Activated CD4-positive, alpha-beta T cell treated with anti-CD3 and anti-CD28 coated beads, Interleukin-2, amount 50 U/mL, for 16 hours (primary cell): ENCODE results near the gene MUS81.

Experiments used
- DNase-seq: peaks from one replicate; pipeline ENCODE4 v3.0.0-alpha.2; 2020

The MUS81 gene

DNA sequence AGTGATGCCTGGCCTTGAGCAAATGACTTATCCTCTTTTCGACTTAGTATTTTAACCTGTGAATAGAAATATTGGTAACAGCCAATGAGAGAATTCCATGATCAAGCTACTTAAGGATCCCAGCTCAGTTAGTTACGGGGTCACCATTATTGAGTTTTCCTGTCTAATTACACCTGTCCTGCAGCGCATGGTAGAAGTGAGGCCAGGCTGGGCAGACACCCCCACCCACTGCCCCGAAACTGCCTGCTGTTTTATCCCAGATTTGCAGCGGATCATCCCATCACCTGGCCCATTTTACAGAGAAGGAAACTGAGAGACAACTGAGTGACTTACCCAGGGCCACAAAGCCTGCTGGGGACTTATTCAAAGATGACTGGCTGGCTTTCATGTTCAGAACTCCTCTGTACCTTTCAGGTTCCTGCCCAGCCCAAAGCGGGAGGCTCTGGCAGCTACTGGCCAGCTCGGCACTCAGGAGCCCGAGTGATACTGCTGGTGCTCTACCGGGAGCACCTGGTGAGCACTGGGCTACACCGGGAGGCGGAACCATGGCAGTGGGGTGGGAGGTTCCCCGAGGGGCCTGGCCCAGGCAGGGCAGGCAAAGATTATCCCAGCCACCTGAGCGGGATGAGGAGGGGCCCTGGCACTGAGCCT is 1.4 kb downstream of the MUS81 start:
- DNase-seq, result no peak

DNA sequence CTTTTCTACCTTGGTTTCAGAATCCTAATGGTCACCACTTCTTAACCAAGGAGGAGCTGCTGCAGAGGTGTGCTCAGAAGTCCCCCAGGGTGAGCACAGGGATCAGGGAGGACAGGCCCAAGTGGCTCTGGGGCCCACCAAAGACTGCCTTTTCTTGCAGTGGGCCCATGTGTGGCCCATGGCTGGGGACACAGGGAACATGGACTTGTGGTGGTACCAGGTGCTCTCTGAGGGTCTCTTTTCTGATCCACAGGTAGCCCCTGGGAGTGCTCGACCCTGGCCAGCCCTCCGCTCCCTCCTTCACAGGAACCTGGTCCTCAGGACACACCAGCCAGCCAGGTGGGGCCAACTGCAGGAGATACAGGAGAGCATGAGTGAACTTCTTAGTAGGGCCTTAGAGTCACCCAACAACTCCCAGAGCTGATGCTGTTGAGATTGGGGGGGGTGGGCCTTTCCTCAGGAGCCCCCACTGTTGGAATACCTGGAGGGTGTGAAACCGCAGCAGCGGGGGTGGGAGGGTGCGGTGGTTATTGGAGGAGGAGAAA is 2.0 kb downstream of the MUS81 start:
- no peak for DNase-seq

DNA sequence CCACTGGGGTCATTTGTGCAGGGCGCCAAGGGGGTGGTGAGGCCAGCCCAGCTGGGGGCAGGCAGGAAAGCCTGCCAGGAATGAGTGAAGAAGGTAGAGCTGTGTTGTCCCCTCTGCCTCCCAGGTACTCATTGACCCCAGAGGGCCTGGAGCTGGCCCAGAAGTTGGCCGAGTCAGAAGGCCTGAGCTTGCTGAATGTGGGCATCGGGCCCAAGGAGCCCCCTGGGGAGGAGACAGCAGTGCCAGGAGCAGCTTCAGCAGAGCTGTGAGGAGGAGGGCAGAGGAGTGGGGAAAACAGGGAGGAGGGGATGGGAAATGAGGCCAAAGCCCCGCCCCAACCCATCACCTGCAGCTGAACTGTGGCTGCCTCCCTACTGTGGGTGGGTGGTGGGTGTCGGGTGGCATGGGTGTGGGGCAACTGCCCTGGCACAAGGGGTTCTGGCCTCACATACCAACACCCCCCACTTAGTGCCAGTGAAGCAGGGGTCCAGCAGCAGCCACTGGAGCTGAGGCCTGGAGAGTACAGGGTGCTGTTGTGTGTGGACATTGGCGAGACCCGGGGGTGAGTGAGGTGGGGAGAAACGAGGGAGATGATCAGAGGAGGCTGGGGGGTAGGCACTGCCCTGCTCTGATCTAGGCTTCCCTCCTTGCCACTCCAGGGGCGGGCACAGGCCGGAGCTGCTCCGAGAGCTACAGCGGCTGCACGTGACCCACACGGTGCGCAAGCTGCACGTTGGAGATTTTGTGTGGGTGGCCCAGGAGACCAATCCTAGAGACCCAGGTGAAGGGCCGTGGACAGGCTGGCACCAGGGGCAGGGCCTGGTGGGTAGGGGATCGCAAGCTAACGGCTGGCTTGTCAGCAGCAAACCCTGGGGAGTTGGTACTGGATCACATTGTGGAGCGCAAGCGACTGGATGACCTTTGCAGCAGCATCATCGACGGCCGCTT is 3.0 kb downstream of the MUS81 start:
- DNase-seq, result no peak

DNA sequence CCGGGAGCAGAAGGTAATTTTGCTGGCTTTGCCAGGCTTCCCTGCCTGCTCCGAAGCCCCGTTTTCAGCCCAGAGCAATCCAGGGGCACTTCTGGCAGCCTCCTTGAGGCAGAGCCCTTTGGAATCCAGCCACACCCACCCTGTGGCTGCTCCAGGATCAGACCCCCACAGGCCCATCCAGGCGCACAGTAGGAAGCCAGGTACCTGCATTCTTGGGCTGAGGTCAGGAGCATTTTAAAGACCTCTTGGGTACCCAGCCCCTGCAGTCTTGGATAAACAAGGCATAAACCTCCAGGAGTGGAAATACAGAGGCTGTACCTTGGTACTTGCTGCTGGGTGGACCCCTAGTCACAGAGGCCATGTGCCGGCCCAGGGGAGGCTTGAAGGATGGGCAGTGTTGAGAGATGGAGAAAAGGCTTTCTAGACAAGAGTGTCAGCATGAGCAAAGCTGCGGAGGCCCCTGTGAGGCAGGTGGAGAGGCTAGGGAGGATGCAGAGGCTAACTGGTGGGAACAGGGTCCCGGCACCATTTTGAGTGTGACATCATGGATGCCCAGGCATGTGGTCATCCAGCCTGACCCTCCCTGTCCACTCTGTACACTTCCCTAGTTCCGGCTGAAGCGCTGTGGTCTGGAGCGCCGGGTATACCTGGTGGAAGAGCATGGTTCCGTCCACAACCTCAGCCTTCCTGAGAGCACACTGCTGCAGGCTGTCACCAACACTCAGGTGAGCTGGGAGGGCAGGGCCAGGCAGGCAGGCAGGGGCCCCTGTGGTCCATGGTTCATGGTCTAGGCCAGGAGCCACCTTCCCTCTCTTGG is 3.9 kb downstream of the MUS81 start:
- no peak for DNase-seq

DNA sequence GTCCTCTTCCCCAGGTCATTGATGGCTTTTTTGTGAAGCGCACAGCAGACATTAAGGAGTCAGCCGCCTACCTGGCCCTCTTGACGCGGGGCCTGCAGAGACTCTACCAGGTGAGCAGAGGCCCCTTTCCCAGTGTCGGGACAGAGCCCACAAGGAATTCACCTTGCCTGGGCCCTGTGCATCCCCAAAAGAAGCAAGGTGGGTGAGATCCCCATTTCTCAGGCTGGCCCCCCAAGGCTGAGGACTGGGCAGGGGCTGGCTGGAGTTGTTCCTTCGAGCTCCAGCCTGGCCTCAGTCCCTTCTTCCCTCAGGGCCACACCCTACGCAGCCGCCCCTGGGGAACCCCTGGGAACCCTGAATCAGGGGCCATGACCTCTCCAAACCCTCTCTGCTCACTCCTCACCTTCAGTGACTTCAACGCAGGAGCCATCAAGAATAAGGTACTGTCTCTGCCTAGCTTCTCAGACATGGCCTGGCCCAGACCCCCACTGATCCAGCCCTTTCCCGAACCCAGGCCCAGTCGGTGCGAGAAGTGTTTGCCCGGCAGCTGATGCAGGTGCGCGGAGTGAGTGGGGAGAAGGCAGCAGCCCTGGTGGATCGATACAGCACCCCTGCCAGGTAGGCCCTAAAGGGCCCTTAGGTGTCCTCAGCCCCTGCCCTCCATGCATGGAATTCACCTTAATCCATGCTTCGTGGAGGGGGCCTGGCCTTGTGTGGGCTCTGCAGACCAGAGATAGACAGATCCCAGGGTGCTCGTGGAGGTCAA is 4.7 kb downstream of the MUS81 start:
- no peak for DNase-seq

DNA sequence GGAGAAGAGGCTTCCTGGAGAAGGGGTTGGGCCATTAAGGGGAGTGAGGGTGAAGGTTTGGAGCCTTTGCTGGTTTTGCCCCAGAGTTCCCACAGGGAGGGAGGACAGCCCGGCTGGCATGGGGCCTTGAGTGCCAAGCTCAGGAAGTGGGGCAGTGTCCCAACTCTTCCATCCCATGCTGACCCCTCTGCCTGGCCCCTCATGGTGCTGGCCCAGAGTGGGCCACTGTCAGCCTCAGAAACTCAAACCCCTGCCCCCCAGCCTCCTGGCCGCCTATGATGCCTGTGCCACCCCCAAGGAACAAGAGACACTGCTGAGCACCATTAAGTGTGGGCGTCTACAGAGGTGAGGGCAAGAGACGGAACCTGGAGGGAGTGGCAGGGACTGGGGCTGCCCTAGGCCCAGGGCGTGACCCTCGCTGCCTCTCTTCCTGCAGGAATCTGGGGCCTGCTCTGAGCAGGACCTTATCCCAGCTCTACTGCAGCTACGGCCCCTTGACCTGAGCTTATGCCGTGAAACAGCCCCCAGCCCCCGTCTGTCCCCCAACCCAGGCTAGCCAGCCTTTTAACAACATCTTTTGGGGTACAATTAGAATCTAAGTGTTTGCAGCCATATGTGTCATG is 5.4 kb downstream of the MUS81 start:
- DNase-seq, result no peak

DNA sequence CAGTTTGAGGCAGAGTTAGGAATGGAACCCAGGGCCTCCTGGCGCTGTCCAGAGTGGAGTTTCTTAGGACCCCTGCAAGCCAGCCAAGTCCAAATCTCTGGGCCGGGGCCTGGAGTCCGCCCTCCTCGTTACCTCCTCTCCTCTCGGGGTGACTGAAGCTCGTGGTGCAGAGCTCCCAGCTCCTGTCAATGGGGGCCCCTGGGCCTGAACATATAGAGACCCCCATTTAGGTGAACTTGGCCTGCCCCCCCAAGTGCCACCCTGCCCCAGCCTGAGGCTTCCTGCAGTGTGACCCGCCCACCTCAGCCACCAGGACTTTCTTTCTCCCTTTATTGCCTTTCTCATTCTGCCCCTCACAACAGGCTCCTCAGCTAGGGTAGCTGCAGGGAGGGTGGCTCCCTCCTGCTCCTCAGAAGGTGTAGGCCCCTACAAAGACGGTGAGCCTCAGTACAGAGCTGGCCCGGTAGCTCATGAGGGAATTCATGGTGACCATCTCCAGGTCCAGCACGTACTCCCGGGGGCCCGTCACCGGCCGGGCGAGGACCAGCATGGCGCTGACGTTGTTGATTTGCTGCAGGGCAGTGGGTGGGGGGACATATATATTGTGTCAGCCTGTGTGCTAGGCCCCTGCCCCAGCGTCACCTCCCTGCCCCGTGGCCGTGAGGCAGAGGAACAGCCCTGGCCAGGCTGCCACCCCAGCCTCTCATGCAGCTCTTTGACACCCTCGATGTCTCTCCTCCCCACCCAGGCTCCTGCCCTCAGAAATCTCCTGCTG is 6.5 kb downstream of the MUS81 start:
- DNase-seq, result no peak

DNA sequence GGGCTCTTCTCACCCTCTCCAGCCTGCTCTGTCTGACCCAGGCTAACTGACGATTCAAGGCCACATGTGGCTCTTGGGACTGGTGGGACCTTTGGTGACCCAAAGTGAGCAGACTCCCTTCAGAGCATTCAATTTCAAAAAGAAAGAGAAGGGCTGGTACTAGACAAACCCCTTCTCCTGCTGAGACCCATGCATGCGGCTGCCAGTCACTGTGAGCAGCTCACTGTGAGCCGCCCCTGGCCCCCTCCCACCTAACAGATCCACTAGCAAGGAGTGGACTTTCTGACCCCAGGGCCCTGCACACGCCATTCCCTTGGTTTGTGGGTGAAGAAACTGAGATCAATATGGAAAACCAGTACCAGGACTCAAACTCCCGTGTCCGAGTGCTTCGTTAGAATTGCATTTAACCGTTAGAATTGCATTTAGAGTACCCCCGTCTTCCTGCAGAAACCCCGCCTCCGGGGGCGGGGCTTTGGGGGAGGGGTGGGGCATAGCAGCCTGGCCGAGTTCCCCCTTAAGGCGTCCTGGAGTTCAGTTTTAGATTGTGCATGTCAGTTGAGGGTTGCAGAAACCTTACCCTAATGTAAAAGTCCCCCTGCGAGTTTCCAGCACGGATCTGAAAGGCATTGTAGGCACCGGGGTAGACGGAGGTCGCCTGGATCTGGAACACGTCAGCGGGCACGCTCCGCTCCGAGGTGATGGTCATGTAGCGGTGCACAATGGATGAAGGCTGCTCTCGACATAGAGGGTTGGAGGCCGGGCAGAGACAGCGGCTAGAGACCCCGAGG is 7.2 kb downstream of the MUS81 start:
- DNase-seq, result no peak

DNA sequence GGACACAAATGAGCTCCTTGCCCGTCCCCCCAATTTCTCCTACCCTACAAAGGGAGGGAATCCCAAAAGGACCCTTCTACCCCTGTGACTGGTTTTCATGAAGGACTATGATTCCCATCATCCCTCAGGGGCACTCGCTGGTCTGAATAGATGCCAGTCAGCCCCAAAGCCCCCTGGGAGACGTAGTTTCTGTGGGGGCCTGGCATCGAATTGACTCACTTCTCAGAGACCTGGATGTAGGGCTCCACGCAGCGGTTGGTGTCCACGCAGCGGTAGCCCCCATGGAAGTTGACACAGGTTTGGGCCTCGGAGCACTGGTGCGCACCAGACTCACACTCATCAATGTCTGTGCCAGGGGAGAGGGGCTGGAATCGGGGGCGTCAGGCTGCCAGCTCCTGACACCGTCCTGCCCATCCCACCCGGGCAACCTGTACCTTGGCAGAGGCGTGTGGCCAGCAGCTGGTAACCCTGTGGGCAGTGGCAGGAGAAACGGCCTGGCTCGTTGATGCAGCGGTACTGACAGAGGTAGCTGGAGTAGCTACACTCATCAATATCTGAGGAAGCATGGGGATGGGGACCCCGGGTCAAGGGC is 7.9 kb downstream of the MUS81 start:
- no peak for DNase-seq

DNA sequence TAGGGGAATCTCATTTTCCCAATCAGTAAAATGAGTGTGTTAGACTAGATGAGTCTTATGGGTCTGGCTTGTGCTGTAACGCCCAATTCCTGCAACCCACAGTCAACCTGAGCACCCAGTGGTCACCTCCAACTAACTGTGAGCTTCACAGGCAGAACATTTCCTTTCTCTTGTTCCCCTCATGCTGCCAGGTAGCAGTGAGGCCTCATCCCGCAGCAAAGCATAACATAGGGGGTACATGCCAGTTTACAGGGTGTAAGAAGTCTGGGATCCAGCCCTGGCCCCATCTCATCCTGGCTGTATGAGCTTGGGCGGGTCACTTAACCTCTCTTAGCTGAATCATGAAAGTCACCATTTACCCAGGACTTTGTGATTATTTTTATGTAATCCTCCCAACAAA is 8.7 kb downstream of the MUS81 start:
- no peak for DNase-seq

DNA sequence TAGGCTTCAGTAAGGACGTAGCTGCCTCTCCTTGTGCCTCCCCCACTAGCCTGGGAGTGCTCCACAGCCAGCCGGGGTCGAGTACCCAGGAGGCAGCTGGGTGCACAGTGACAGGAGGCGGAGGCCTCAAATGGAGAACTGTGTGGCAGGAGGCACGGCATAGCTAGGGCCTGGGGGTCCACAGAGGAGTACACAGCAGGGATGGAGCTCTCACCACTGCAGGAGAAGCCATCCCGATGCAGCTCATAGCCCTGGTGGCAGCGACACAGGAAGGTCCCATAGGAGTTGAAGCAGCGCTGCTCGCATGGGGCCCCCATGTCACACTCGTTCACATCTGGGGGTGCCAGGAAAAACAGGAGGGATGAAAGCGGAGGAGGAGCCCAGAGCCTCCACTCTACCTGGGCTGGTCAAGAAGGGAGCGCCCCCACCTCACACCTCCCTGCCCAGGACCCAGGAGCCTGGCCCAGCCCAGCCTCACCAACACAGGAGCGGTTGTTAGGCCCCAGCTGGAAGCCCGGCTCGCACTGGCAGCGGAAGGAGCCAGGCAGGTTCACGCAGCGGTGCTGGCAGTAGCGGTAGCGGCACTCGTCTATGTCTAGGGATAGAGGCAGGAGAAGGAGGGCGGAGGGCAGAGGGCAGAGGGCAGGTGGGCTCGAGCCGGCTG is 9.5 kb downstream of the MUS81 start:
- DNase-seq, result no peak

DNA sequence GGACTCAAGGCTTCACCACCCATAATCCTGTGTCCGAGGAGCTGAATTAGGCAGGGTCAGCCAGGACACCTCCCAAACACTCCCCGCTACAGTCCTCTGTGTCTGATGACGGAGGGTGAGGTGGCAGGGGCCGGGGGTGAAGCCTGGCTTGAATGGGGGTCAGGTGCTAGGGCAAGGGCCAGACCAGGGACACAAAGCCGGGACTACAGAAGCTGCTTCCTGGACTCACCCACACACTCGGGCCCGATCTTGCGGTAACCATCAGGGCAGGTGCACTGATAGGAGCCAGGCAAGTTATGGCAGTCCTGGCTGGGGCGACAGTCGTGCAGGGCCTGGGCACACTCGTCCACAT is 10.1 kb downstream of the MUS81 start:
- no peak for DNase-seq

DNA sequence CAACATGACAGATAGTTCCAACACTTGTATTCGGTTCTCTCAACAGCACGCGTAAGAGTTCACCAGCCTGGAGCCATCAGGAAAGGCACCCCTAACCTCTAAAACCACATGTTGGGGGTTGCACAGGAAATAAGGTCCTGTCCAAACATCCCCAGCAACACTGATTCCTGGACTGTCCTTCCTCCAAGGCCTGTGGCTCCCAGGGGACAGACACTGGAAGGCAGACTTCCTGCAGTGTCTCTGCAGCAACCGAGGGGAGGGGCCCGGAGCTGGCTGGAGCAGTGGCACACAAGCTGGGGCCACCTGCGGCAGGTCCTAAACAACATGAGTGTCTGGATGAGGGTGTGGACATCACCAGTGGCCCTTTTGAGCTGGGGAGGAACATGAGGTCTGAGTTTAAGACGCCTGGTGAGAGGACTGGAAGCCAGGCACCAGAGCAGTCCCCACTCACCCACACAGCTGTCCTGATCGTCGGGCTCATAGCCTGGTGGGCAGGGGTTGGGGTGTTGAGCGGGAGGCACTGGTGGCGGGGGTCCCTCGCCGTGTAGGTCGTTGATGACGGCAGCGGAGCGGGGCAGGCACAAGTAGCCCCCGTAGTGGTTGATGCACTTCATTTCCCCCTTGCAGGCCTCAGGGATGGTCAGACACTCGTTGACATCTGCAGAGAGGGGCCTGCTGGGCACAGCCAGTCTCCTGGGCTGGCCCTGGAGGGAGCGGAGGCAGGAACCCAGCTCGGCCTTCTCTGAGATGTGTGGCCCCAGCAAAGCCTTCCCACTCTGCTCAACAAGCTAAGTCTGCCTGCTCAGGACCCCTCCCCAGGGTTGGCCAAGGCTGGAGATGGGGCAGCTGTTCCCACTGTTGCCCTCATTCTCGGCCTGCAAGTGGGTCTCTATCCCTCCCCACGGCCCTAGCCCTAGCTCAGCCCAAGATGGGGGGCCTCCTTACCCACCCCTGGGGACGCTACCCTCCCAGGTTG is 10.8 kb downstream of the MUS81 start:
- no peak for DNase-seq

DNA sequence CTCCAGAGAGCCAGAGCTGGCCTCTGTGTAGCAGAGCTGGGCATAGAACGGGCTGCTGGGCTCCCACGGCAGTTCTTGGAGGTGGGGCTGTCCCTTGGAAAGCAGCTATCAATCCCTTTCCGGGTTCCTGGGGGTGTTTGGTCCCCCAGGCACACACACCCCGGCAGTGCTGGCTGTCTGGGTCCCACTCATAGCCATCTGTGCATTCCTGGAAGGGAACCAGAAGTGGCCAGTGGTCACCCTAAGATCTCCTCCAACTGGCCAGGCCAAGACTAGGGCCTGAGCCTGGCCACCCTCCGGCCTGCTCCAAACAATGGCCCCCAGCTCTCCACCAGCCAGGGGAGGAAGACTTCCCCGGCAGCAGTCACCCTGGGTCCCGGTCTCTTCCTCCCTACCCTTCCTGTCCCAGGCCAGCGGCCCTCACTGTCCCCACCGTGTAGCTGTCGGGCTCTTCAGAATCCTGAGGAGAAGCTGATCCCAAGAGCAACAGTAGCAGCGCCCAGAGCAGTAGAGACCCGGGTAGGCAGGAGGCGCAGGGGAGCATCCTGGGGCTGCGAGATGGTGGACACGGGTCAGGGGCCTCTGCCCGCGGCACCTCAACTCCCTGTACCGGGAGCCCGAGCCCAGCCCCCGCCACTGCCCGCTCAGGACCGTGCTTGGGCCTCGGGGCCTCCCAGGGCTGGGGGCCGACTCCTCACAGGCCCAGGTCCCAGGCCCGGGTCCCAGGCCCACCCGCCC is 11.7 kb downstream of the MUS81 start:
- DNase-seq, result no peak

DNA sequence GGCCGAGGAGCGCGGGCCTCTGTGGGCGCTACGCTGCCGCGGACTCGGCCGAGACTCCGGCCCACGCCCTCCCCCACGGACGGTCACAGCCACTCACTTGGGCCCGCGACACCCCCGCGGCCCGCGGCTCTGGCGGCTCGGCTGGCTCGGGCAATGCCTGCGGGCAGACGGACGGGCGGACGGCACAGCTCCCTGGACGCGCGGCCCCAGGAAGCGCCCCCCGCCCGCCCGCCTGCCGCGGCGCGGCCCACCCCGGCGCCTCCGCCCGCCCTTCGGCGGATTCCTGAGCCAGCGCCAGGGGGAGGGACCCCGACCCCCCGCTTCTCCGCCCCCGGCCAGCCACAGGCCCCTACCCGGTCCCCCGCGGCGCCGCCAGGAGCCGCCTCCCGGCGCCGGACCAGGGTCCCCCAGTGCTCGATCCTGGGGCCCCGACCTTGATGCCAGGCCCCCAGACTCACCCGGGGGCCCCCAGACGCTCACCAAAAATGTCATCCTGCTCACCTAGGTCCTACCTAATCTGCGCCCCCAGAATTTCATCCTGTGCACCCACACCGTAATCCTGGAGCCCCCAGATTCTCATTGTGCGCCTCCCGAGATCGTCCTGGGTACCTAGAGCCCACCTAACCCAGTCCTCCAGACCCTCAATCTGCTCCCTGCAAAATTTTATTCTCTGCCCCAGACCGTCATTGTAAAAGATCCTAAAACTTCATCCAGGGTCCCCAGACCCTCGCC is 12.5 kb downstream of the MUS81 start, which contains the start of gene EFEMP2:
TSS of gene EFEMP2 (minus strand) at position 215 of the 732 bp plus-strand sequence. CDS start 446 bp downstream, outside the sequence.
- DNase-seq, result no peak
